Measurements from ENCODE around the gene HOXC9. TPM values are rescaled to one million over a fixed set of nuclear protein-coding genes. Genes with fewer than 3 reads are reported as not detected.

Gene HOXC9
- total and polyA plus RNA-seq, 2 of the 8 experiments (the other 6 are each of a cell fraction or from before 2014, with no cell fraction given): not detected

DNA sequence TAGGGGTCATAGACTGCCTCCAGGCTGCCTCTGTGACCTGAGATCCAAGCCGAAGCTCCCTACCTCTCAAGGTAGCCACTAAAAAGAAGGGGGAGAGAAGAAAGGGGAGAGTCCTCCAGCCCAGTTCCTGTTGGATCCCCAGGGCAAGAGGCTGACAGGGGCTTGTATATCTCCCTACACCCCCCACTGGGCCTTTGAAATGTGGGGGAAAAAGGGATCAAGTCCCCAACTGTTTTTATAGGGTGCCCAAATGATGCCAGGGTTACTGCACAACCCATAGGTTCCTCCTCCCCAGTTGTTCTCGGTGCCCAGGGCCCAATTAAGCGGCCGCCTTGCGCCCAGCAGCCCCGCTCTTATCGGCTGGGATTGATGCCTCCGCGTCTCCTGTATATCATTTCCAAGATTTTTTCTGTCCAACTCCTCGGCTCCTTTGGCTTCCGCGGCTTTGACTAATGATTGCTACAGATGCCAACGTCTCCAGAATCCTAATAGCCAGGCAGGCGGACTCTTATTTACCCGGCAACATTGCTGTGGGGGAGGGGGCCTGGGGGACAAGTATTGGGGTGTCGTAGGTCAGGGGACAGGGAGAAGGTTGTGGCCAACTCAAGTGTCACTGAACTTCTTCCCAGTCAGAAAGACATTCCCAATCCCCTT lies 46.0 kb downstream of the HOXC9 start:
- Histone ChIP-seq H4K5ac (ENCODE audit: insufficient read length, low read depth, low read length) (no peak overlapping the region), H2AK5ac (ENCODE audit: low read depth, low read length) (no peak overlapping the region), H3K23ac (ENCODE audit: insufficient read length) (no peak overlapping the region), H4K91ac (replicated peaks; ENCODE audit: insufficient read length, low read length) (no peak overlapping the region), H2BK5ac (ENCODE audit: low read depth, low read length) (no peak overlapping the region), H4K8ac (ENCODE audit: extremely low read depth, insufficient read depth, low read length) (no peak overlapping the region), H3K4ac (replicated peaks; ENCODE audit: insufficient read length, low read depth, low read length) (no peak overlapping the region), H3K79me1 (ENCODE audit: low read depth, low read length) (no peaks in the 10 kb centered on the region), H3K36me3 (ENCODE audit: control insufficient read depth in 2 of 4, insufficient read depth in 4 of 4, low read length in 3 of 4) (peaks cover 0 to 9% (median 0%) of the 10 kb centered on the region in 4 experiments; a peak in 1 of 8 replicates), H4K20me1 (replicated peaks in 1 of 2; ENCODE audit: control insufficient read depth in 1 of 2, insufficient read depth in 2 of 2, low read length in 2 of 2) (peaks cover 14 to 16% of the 10 kb centered on the region in 2 experiments), H3K18ac (ENCODE audit: extremely low read depth, low read length) (no peak overlapping the region), H3K4me1 (replicated peaks in 1 of 4; ENCODE audit: control insufficient read depth in 3 of 4, insufficient read depth in 4 of 4, low read length in 3 of 4) (peaks cover 0 to 4% (median 3%) of the 10 kb centered on the region in 4 experiments; a peak in 5 of 7 replicates), H3K27ac (ENCODE audit: low read depth, low read length) (no peak overlapping the region), H2BK12ac (ENCODE audit: low read depth, low read length) (no peak overlapping the region), H3K9ac (replicated peaks in 1 of 4; ENCODE audit: extremely low read depth in 1 of 4, low read depth in 3 of 4, low read length in 3 of 4) (no peak overlapping the region), H2BK120ac (replicated peaks; ENCODE audit: low read depth, low read length) (no peak overlapping the region), H2BK20ac (ENCODE audit: low read length) (no peak overlapping the region), H3K4me2 (ENCODE audit: insufficient read depth in 1 of 2, low read depth in 2 of 2, low read length in 2 of 2) (no peak overlapping the region), H3K9me3 (ENCODE audit: insufficient read depth in 2 of 2, low read depth in 1 of 2, low read length in 1 of 2) (no peaks in the 10 kb centered on the region), H3K14ac (ENCODE audit: insufficient read length) (no peak overlapping the region), H3K79me2 (ENCODE audit: control insufficient read depth in 1 of 2, insufficient read depth in 2 of 2, low read length in 2 of 2) (no peaks in the 10 kb centered on the region), H2AFZ (ENCODE audit: low read length) (no peak overlapping the region), H3K56ac (replicated peaks; ENCODE audit: insufficient read length, low read depth, low read length) (no peak overlapping the region), H3K27me3 (replicated peaks in 1 of 4; ENCODE audit: control insufficient read depth in 3 of 4, extremely low read depth in 1 of 4, insufficient read depth in 3 of 4, low read length in 3 of 4) (peaks cover 96 to 100% (median 99%) of the 10 kb centered on the region in 4 experiments), H3K4me3 (ENCODE audit: extremely low read depth in 1 of 4, insufficient read depth in 2 of 4, low read depth in 3 of 4, low read length in 4 of 4) (no peak overlapping the region), H2BK15ac (ENCODE audit: low read length) (no peak overlapping the region), H3K23me2 (ENCODE audit: low read depth, low read length) (no peaks in the 10 kb centered on the region; the same call in 1 of the 2 replicates)
- POLR2A ChIA-PET (ENCODE audit: partially characterized antibody): no interaction called here
- WGBS, 2 experiments (ENCODE audit: extremely low coverage in 1 of 2, insufficient coverage in 1 of 2, insufficient read length in 1 of 2, insufficient replicate concordance in 2 of 2, low coverage in 1 of 2, low lambda C conversion rate in 2 of 2, missing lambda C conversion rate in 1 of 2): 36% methylated on average over 16 of the region's 16 CpGs; no CpG with 5 or more reads in 1 of the 2 experiments
- FAIRE-seq: no peak
- no peak for DNase-seq (ENCODE audit: low read depth in 1 of 2, low spot score in 2 of 2)
- CTCF ChIA-PET (ENCODE audit: partially characterized antibody): interaction anchor here (0.6 to 20.0 kb wide), 7 partner anchors 10 to 335 kb away, joined by 3 to 339 read pairs (median 4); partner anchors contain the start of genes HOXC10 and SMUG1
- TF ChIP-seq E2F6 (IDR thresholded peaks at IDR 0.05) (no peak), ASH2L (IDR thresholded peaks at IDR 0.05; ENCODE audit: low read length) (no peak), RNF2 (IDR thresholded peaks at IDR 0.05; ENCODE audit: borderline replicate concordance, low read depth, low read length, missing control alignments, poor library complexity, severe bottlenecking) (peak; percentile 88), SAP30 (IDR thresholded peaks at IDR 0.05; ENCODE audit: insufficient read depth, insufficient replicate concordance, low read length) (no peak), CBX8 (IDR thresholded peaks at IDR 0.05; ENCODE audit: borderline replicate concordance, low read depth, low read length) (peak; percentile 52; the same call in 1 of the 2 replicates), CBX5 (IDR thresholded peaks at IDR 0.05; ENCODE audit: low read depth, low read length) (no peak), SP2 (IDR thresholded peaks at IDR 0.05; ENCODE audit: low read length) (no peak), KDM5A (IDR thresholded peaks at IDR 0.05; ENCODE audit: low read length) (no peak), PHF8 (conservative IDR thresholded peaks at IDR 0.05; ENCODE audit: low read depth, low read length) (no peak), RBBP5 (IDR thresholded peaks at IDR 0.05; ENCODE audit: borderline replicate concordance, low read depth, low read length) (no peak), EP300 (IDR thresholded peaks at IDR 0.05; ENCODE audit: borderline replicate concordance in 1 of 2, low read depth in 2 of 2, low read length in 2 of 2) (no peak)
